ENCODE results near the gene DKKL1.
A peak's percentile ranks its signal among the peaks of the same experiment; 100 is the strongest.

DKKL1 gene

GRCh38 chr19:49344505-49345423 is 18.9 kb upstream of the DKKL1 start:
- peak overlapping the region; percentile 67 for H3K27ac Mint-ChIP-seq
- H3K27me3 Mint-ChIP-seq: no peaks in the 10 kb centered on the region
- H3K4me3 Mint-ChIP-seq: no peak overlapping the region
- H3K9me3 Mint-ChIP-seq: no peaks in the 10 kb centered on the region
- peaks cover 12% of the 10 kb centered on the region for H3K36me3 Mint-ChIP-seq (ENCODE audit: low read depth)
- peaks cover 24% of the 10 kb centered on the region for H3K4me1 Mint-ChIP-seq (ENCODE audit: low read depth)

GRCh38 chr19:49347191-49347590 is 16.5 kb upstream of the DKKL1 start:
- no peak overlapping the region for H3K4me3 Mint-ChIP-seq

GRCh38 chr19:49347835-49348234 is 15.8 kb upstream of the DKKL1 start:
- H3K36me3 Mint-ChIP-seq (ENCODE audit: low read depth): no peaks in the 10 kb centered on the region
- H3K4me1 Mint-ChIP-seq (ENCODE audit: low read depth): peaks cover 12% of the 10 kb centered on the region
- no peaks in the 10 kb centered on the region for H3K27me3 Mint-ChIP-seq
- H3K27ac Mint-ChIP-seq: no peak overlapping the region
- H3K4me3 Mint-ChIP-seq: no peak overlapping the region
- no peaks in the 10 kb centered on the region for H3K9me3 Mint-ChIP-seq

More at GRCh38 chr19:49347191-49347590, 16.5 kb upstream of the DKKL1 start:
- H3K4me1 Mint-ChIP-seq (ENCODE audit: low read depth): peaks cover 16% of the 10 kb centered on the region
- H3K27me3 Mint-ChIP-seq: no peaks in the 10 kb centered on the region
- no peak overlapping the region for H3K27ac Mint-ChIP-seq
- no peaks in the 10 kb centered on the region for H3K9me3 Mint-ChIP-seq
- no peaks in the 10 kb centered on the region for H3K36me3 Mint-ChIP-seq (ENCODE audit: low read depth)

GRCh38 chr19:49348305-49349189 is 15.1 kb upstream of the DKKL1 start:
- Mint-ChIP-seq H3K27me3 (peaks cover 4% of the 10 kb centered on the region), H3K36me3 (ENCODE audit: low read depth) (no peaks in the 10 kb centered on the region), H3K27ac (no peak overlapping the region), H3K4me3 (no peak overlapping the region), H3K9me3 (no peaks in the 10 kb centered on the region), H3K4me1 (ENCODE audit: low read depth) (peaks cover 9% of the 10 kb centered on the region)

GRCh38 chr19:49349567-49349966 is 14.1 kb upstream of the DKKL1 start:
- Mint-ChIP-seq H3K4me1 (ENCODE audit: low read depth) (peaks cover 8% of the 10 kb centered on the region), H3K36me3 (ENCODE audit: low read depth) (no peaks in the 10 kb centered on the region), H3K9me3 (no peaks in the 10 kb centered on the region), H3K4me3 (no peak overlapping the region), H3K27ac (no peak overlapping the region), H3K27me3 (peaks cover 5% of the 10 kb centered on the region)

GRCh38 chr19:49355909-49356353 is 7.7 kb upstream of the DKKL1 start:
- Mint-ChIP-seq H3K9me3 (no peaks in the 10 kb centered on the region), H3K27me3 (peaks cover 25% of the 10 kb centered on the region), H3K4me1 (ENCODE audit: low read depth) (peaks cover 25% of the 10 kb centered on the region), H3K4me3 (no peak overlapping the region), H3K36me3 (ENCODE audit: low read depth) (no peaks in the 10 kb centered on the region), H3K27ac (no peak overlapping the region)

- no peaks in the 10 kb centered on the region for H3K36me3 Mint-ChIP-seq (ENCODE audit: low read depth)
- peaks cover 28% of the 10 kb centered on the region for H3K4me1 Mint-ChIP-seq (ENCODE audit: low read depth)
- no peaks in the 10 kb centered on the region for H3K9me3 Mint-ChIP-seq
- H3K4me3 Mint-ChIP-seq: no peak overlapping the region
- peaks cover 30% of the 10 kb centered on the region for H3K27me3 Mint-ChIP-seq
- no peak overlapping the region for H3K27ac Mint-ChIP-seq
Measured at GRCh38 chr19:49356382-49356781, 7.3 kb upstream of the DKKL1 start.

GRCh38 chr19:49357186-49357585 is 6.5 kb upstream of the DKKL1 start:
- H3K9me3 Mint-ChIP-seq: no peaks in the 10 kb centered on the region
- H3K27ac Mint-ChIP-seq: no peak overlapping the region
- H3K4me3 Mint-ChIP-seq: no peak overlapping the region
- peaks cover 30% of the 10 kb centered on the region for H3K27me3 Mint-ChIP-seq
- H3K36me3 Mint-ChIP-seq (ENCODE audit: low read depth): no peaks in the 10 kb centered on the region
- peaks cover 28% of the 10 kb centered on the region for H3K4me1 Mint-ChIP-seq (ENCODE audit: low read depth)

- Mint-ChIP-seq H3K9me3 (no peaks in the 10 kb centered on the region), H3K27ac (no peak overlapping the region), H3K4me1 (ENCODE audit: low read depth) (peaks cover 28% of the 10 kb centered on the region), H3K27me3 (peaks cover 24% of the 10 kb centered on the region), H3K4me3 (no peak overlapping the region), H3K36me3 (ENCODE audit: low read depth) (no peaks in the 10 kb centered on the region)
Measured at GRCh38 chr19:49359851-49360820, 3.5 kb upstream of the DKKL1 start.

GRCh38 chr19:49361438-49362047 is 2.1 kb upstream of the DKKL1 start:
- no peaks in the 10 kb centered on the region for H3K9me3 Mint-ChIP-seq
- H3K27ac Mint-ChIP-seq: no peak overlapping the region
- peaks cover 15% of the 10 kb centered on the region for H3K27me3 Mint-ChIP-seq
- H3K4me3 Mint-ChIP-seq: peak overlapping the region; percentile 51
- no peaks in the 10 kb centered on the region for H3K36me3 Mint-ChIP-seq (ENCODE audit: low read depth)
- H3K4me1 Mint-ChIP-seq (ENCODE audit: low read depth): peaks cover 17% of the 10 kb centered on the region

- peak within 1 kb of the TSS; percentile 51 for H3K4me3 Mint-ChIP-seq
- H3K27ac Mint-ChIP-seq: no peak within 1 kb of the TSS
- H3K36me3 Mint-ChIP-seq (ENCODE audit: low read depth): no peaks in the 10 kb centered on the region
- H3K27me3 Mint-ChIP-seq: peaks cover 14% of the 10 kb centered on the region
- peaks cover 11% of the 10 kb centered on the region for H3K4me1 Mint-ChIP-seq (ENCODE audit: low read depth)
- no peaks in the 10 kb centered on the region for H3K9me3 Mint-ChIP-seq
Measured at GRCh38 chr19:49362048-49362928, 1.4 kb upstream of the DKKL1 start, which contains the start of gene TEAD2. TSS of gene TEAD2 (minus strand) at chr19:49362416. CDS start at chr19:49360075, 2,341 bp downstream.

- Mint-ChIP-seq H3K36me3 (ENCODE audit: low read depth) (no peaks in the 10 kb centered on the region), H3K9me3 (no peaks in the 10 kb centered on the region), H3K27ac (no peak overlapping the region), H3K27me3 (peaks cover 11% of the 10 kb centered on the region), H3K4me3 (no peak overlapping the region), H3K4me1 (ENCODE audit: low read depth) (peaks cover 8% of the 10 kb centered on the region)
Measured at GRCh38 chr19:49362929-49363267, 779 bp upstream of the DKKL1 start.

- Mint-ChIP-seq H3K4me1 (ENCODE audit: low read depth) (peaks cover 8% of the 10 kb centered on the region), H3K27ac (no peak overlapping the region)
Measured at GRCh38 chr19:49364083-49364737, 533 bp downstream of the DKKL1 start.

More at GRCh38 chr19:49364083-49364737, 533 bp downstream of the DKKL1 start:
- Mint-ChIP-seq H3K9me3 (peaks cover 4% of the 10 kb centered on the region), H3K36me3 (ENCODE audit: low read depth) (no peaks in the 10 kb centered on the region), H3K27me3 (peaks cover 11% of the 10 kb centered on the region), H3K4me3 (no peak overlapping the region)

Data from stimulated activated naive CD8-positive, alpha-beta T cell treated with anti-CD3 and anti-CD28 coated beads, Interleukin-15, Interleukin-2, amounts not matched to agents 100 ng/mL and 50 ng/mL, for 24 hours (primary cell).